ENCODE data around the gene WDR70. TPM values are rescaled to one million over a fixed set of nuclear protein-coding genes. Genes with fewer than 3 reads are reported as not detected.

Gene WDR70
- total and polyA plus RNA-seq, 10 of the 15 experiments (the other 5 are each of a cell fraction or from before 2014, with no cell fraction given): 10.9 to 33.6 (median 29.1) TPM

DNA sequence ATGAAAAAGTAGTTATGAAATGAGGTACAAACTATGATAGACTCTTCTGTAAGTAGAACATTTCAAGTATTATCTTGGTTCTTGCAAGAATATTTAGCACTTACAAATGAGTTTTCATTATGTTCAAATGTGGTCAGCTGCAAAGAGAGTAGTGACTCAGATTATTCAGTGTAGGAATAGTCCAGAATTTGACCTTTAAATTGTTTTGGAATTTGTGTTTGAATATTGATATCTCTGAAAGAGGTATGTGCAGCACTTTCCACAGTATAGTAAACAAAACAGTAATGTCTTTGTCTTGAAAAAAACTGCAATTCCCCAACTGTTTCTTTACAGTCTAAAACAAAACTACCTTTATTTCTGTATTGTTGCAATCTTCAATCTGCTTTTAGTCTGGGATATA, 56.1 kb downstream of the WDR70 start:
- FAIRE-seq (peak; percentile 35), ATAC-seq (peak; percentile 28), DNase-seq (ENCODE audit: low read depth, low spot score) (no peak)
- Histone ChIP-seq H4K20me1 (ENCODE audit: control insufficient read depth, insufficient read depth) (no peaks in the 10 kb centered on the region), H3K36me3 (ENCODE audit: control insufficient read depth in 2 of 2, insufficient read depth in 2 of 2, low read length in 1 of 2) (no peaks in the 10 kb centered on the region), H3K4me2 (ENCODE audit: control insufficient read depth, insufficient read depth) (no peak overlapping the region), H2AFZ (ENCODE audit: control insufficient read depth, low read depth, low read length) (no peak overlapping the region), H3K4me3 (no peak overlapping the region), H3K79me2 (ENCODE audit: control insufficient read depth, insufficient read depth, low read length) (no peaks in the 10 kb centered on the region), H3K27ac (ENCODE audit: control insufficient read depth, insufficient read depth) (no peak overlapping the region), H3K4me1 (ENCODE audit: control insufficient read depth, insufficient read depth, low read length) (no peaks in the 10 kb centered on the region), H3K9me3 (replicated peaks; ENCODE audit: control insufficient read depth, insufficient read depth, low read length) (no peaks in the 10 kb centered on the region), H3K27me3 (replicated peaks in 1 of 2; ENCODE audit: control insufficient read depth in 2 of 2, insufficient read depth in 2 of 2, low read length in 1 of 2) (no peaks in the 10 kb centered on the region), H3K9ac (ENCODE audit: control insufficient read depth, insufficient read depth, low read length) (no peak overlapping the region)
- TF ChIP-seq, protein P1, sequence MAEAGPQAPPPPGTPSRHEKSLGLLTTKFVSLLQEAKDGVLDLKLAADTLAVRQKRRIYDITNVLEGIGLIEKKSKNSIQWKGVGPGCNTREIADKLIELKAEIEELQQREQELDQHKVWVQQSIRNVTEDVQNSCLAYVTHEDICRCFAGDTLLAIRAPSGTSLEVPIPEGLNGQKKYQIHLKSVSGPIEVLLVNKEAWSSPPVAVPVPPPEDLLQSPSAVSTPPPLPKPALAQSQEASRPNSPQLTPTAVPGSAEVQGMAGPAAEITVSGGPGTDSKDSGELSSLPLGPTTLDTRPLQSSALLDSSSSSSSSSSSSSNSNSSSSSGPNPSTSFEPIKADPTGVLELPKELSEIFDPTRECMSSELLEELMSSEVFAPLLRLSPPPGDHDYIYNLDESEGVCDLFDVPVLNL (IDR thresholded peaks at IDR 0.05; ENCODE audit: low read depth, low read length): no peak
- no peak for TF ChIP-seq CEBPB (IDR thresholded peaks at IDR 0.05; ENCODE audit: borderline replicate concordance in 1 of 2, low read depth in 2 of 2, low read length in 2 of 2)
- TF ChIP-seq, protein P2, sequence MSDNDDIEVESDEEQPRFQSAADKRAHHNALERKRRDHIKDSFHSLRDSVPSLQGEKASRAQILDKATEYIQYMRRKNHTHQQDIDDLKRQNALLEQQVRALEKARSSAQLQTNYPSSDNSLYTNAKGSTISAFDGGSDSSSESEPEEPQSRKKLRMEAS (IDR thresholded peaks at IDR 0.05; ENCODE audit: low read depth, low read length): no peak
- TF ChIP-seq MEF2B (IDR thresholded peaks at IDR 0.05; ENCODE audit: partially characterized antibody, poor library complexity, severe bottlenecking): no peak
- TF ChIP-seq NR2C2 (IDR thresholded peaks at IDR 0.05; ENCODE audit: borderline replicate concordance, control insufficient read depth, insufficient read length, low read depth): no peak
- TF ChIP-seq, protein P3, sequence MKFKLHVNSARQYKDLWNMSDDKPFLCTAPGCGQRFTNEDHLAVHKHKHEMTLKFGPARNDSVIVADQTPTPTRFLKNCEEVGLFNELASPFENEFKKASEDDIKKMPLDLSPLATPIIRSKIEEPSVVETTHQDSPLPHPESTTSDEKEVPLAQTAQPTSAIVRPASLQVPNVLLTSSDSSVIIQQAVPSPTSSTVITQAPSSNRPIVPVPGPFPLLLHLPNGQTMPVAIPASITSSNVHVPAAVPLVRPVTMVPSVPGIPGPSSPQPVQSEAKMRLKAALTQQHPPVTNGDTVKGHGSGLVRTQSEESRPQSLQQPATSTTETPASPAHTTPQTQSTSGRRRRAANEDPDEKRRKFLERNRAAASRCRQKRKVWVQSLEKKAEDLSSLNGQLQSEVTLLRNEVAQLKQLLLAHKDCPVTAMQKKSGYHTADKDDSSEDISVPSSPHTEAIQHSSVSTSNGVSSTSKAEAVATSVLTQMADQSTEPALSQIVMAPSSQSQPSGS (IDR thresholded peaks at IDR 0.05; ENCODE audit: low read length): no peak
- no peak for TF ChIP-seq SMARCA5 (IDR thresholded peaks at IDR 0.05)
- RAD21 ChIA-PET (ENCODE audit: unreplicated experiment): interaction anchor here (0.6 kb wide), 1 partner anchor 302 kb away, joined by 3 read pairs; no protein-coding TSS in a partner anchor
- CTCF ChIA-PET: interaction anchor here (2.5 kb wide), 1 partner anchor 22 kb away, joined by 11 read pairs; no protein-coding TSS in a partner anchor
- POLR2A ChIA-PET: interaction anchor here (0.6 kb wide), 1 partner anchor 188 kb away, joined by 4 read pairs; no protein-coding TSS in a partner anchor
- intact Hi-C loops (cut with micrococcal nuclease; ENCODE audit: unreplicated experiment): no loop called here
- SMC1A ChIA-PET (ENCODE audit: uncharacterized antibody, unreplicated experiment): interaction anchor here (1.1 to 2.2 kb wide), 2 partner anchors 11 to 22 kb away, joined by 3 to 7 read pairs; no protein-coding TSS in a partner anchor
- no TSS peak for BruUV-seq (replicated peaks)
- in situ Hi-C loops (cut with MboI): no loop called here

Data from GM12878 (cell line).